Measurements from ENCODE around the gene KMT2A.

DNA sequence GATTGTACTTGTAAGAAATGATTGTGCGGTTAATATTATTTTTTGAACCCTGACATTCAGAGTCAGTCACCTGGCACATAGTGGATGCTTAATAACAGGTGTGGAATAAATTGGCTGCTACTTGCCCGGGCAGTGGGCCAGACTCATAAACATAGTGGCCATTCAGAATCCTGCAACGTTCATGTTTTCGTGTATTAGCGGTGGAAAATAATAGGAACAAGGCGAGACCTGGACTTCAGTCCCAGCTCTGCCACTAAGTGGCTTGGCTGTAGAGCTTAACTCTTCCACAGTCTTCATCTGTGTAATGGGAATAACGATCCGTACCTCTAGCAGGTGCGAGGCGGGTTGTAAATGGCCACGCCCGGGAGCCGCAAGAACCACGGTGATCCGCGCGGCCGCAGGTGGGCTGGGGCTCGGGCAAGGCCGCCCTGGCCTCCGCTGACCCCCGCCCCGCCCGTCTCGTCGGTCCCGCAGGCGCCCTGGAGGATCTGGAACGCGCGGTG lies 93.9 kb downstream of the KMT2A start:
- no peak for TF ChIP-seq CTCF (IDR thresholded peaks at IDR 0.05)
- TF ChIP-seq POLR2AphosphoS5 (IDR thresholded peaks at IDR 0.05), result no peak
- no peak for TF ChIP-seq EP300 (IDR thresholded peaks at IDR 0.05)
